Measurements from ENCODE around the gene PSMD12.

PSMD12 gene

DNA sequence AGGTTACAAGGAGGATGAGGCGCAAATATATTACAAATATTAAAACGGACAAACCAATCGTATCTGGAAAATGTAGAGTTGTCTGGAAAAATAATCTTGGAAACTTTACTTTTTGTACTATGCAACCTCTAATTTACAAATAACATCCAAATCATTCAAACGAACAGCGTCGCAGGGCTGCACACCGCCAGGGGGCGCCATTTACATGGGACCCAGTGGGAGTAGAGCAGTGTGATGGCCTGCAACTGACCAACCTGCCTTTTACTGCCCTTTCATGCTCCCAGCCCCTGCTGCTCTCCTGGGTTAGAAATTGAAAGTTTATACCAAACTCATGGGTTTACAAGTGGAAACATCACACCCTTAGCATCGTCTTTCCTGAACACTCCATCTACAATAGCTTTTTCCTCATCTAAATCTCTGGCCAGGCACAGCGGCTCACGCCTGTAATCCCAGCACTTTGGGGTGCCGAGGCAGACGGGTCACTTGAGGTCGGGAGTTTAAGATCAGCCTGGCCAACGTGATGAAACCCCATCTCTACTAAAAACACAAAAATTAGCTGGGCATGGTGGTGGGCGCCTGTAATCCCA is 20.7 kb upstream of the PSMD12 start:
- peak; percentile 51 for DNase-seq (ENCODE audit: low spot score)

DNA sequence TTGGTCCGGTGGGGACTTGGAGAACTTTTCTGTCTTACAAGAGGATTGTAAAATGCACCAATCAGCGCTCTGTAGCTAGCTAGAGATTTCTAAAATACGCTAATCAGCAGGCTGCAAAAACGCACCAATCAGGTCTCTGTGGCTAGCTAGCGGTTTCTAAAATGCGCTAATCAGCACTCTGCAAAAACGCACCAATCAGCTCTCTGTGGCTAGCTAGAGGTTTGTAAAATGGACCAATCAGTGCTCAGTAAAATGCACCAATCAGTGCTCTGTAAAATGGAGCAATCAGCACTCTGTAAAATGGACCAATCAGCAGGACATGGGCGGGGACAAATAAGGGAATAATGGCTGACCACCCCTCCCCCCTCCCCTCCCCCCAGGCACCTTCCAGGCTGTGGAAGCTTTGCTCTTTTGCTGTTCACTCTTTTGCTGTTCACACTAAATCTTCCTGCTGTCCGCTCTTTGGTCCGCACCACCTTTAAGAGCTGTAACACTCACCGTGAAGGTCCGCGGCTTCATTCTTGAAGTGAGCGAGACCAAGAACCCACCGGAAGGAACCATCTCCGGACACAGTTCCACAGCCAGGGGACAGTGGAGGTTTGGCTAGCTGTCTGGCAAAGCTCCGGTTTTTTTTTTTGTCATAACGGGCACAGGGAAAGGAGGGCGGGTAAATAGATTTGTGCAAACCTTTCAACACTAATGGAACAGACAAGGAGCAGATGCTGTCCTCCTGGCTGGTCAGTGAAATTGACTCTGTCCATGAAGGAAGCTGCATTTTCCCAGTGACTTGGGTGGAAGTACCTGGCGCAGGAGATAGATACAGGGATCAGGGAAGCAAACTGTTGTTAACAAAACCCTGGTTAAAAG is 19.0 kb upstream of the PSMD12 start:
- DNase-seq (ENCODE audit: low spot score), result peak; percentile 35

DNA sequence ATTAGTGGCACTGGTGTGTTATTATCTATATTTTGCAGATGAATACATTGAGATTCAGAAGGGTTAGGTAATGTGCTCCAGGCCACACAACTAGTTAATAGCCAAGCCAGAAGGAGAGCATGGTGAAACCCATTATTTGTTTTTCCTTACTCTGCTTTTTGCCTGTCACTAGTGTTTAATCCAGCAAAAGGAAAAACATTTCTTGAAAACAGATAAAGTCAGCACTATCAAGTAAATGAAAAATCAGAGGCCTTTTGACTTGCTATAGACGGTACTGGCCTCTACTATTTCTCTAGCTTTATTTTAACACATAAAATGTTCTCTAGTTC is 15.5 kb upstream of the PSMD12 start:
- DNase-seq (ENCODE audit: low spot score), result no peak

DNA sequence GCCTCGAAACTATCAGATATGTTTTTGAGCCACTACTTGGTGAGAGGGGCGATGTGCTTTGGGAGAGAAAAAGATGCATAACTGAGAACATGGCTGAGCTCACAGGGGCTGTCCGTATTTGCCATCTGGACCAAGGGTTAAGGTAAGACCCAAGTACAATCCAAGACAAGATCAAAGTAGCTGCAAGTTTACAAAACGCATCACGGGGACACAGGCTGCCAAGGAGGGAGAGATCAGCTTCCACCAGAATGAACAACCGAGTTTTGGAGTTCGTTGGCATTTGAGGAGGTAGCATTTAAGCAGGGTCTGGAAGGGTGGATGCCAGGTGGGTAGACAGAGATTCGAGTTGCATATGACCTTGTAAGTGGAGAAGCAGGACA is 12.9 kb upstream of the PSMD12 start:
- no peak for DNase-seq (ENCODE audit: low spot score)

DNA sequence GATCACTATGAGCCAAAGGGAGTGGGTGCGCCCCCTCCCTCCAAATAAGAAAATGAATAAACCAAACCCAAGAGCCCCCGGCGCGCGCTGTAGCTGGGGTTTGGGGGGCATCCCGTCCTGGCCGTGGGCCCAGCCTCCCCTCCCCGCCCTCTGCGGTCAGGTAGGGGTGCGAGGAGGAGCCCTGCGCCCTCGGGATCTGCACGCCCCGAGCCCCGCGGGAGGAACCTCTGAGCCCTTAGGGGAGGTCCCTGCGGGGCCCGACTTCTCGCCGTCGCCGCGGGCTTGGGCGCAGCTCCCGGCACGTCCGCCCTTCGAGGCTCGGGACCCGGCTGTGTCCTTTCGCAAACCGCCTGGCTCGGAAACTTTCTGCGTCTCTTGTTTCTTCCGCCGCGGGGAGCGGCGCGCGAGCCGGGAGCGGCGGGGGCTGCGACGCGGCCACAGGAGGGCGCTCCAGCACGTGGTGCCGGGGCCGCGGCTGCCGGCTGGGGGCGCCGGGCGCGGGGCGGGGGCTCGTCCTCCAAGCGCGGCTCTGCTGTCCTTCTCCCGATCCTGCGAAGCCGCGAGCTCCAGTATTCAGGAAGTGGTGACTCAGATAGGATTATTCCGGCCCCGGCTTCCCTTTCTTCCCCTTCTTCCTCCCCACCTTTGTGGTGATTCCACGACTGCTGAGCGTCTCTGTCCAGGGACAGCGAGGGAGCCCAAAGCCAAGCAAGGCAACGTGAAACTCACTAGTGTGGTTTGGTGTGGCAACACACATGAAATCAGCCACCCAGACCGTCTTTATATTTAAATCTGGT is 12.3 kb upstream of the PSMD12 start:
- DNase-seq (ENCODE audit: low spot score), result peak; percentile 88

DNA sequence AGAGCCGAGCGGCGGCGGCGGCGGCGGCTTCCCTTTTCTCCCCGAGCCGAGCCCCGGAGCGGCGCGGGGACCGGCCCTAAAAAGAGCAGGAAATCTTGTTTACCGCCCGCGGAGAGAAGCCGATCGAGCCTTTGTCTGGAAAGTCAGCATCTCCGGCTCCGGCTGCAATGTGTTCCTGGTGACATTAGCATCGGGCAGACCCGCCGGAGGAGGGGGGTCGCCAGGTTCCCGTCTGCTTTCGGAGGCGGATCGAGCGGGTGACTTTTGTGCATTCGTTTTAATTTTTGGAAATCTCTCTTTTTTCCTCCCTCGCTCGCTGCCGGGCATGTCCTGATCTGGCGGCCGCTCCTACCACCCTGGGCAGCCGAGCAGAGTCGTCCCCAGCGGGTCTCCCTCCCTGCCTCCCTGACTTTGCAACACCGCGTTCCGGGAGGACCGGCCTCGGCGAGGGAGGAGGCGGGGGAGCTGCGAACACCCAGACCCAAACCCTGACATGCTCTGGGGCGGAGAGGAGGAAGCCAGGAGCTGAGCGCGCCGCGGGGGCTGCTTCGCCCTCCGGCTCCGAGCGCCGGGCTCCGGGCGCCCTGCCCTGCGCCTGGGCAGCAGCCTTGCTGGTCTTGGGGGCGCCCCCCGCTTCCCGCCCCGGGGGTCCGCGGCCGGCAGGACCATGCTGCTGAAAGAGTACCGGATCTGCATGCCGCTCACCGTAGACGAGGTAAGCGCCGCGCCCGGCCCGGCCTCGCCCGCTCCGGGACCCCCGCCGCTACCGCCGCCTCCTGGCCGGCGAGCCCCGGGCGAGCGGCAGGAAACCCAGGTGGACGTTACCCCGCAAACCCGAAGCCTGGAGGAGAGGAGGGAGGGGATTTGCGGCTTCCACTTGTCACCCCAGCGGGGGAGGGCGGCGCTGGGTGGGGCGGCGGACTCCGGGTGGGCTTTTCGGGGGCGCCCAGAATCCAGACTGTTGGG is 11.4 kb upstream of the PSMD12 start:
- DNase-seq (ENCODE audit: low spot score), result peak; percentile 77

DNA sequence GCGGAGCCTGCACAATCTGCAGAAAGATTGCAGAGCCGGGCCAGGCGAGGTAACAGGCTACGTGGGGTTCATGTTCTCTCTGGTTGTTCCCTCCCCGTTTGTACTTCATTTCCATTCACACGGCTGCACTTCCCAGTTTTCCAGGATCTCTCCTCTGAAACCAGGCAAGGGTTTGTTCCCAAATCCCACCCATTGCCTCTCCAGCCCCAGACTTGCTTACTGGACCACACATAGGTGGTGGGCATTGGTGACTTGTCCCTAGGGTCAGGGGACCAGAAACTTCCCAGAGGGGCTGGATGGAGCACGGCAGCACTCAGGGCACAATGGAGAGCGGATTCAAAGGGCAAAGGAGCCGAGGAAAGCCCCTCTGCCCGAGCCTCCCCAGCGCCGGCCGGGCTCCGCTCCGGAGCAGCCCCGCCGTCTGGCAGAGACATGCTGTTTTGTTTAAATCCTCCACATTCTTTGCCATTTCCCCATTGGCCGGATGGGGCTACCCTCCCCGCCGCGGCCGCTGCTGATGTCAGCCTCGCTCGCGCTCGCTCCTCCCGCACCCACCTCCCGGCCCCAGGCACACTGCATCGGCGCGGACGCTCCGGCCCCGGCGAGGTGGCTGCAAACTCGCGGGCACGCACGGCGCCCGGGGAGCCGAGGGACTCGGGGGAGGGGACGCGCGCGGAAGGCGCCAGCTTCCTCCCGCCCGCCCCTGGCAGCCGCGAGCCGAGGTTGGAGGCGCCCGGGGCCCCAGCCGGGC is 10.5 kb upstream of the PSMD12 start, which contains the start of gene PITPNC1:
PITPNC1 (plus strand) TSS at position 545 of the 751 bp plus-strand sequence.
- DNase-seq (ENCODE audit: low spot score), result peak; percentile 92

DNA sequence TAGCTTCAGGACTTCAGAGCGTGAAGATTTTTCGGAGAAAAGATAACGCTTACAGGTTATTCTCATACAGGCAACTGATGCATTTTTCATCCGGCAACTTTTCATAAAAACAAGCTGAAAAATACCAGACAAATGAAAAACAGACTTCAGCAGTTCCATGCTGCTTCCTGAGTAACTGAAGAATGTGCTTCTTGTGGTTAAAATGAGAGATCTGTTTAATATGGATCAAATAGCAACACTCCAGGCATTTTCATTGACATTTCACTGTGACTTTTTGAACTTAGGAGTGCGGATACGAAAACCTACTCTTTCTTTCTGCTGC is 10.0 kb upstream of the PSMD12 start:
- DNase-seq (ENCODE audit: low spot score), result peak; percentile 20

DNA sequence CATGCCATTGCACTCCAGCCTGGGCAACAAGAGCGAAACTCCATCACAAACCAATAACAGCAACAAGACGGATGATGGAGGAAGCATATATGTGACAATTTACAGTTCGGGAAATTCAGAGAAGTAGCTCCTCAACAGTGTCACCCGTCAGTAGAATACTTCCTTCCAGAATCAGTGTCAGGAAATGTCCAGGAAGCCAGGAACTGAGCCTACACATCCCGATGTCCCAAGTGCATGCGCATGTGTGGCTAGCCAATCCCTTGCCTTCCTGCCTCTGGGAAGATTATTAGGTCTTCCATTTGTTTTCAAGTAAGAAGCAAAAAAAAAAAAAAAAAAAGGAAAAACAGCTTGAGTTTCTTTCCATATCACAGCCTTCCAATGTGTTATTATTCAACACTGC is 9.3 kb upstream of the PSMD12 start:
- DNase-seq (ENCODE audit: low spot score), result no peak

DNA sequence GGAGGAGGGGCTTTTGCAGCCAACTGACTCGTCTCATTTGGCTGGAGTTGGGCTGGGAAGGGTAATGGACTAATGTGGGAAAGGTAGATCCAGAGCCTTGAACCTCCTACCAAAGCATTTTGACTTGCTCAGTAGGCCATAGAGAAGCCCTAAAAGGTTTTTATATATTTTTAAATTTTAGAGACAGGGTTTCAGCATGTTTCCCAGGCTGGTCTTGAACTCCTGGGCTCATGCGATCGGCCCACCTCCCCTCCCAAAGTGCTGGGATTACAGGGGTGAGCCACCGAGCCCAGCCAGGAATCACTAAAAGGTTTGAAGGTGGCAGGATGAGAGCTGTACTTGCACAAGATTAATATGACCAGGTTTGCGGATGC is 8.7 kb upstream of the PSMD12 start:
- DNase-seq (ENCODE audit: low spot score), result no peak

DNA sequence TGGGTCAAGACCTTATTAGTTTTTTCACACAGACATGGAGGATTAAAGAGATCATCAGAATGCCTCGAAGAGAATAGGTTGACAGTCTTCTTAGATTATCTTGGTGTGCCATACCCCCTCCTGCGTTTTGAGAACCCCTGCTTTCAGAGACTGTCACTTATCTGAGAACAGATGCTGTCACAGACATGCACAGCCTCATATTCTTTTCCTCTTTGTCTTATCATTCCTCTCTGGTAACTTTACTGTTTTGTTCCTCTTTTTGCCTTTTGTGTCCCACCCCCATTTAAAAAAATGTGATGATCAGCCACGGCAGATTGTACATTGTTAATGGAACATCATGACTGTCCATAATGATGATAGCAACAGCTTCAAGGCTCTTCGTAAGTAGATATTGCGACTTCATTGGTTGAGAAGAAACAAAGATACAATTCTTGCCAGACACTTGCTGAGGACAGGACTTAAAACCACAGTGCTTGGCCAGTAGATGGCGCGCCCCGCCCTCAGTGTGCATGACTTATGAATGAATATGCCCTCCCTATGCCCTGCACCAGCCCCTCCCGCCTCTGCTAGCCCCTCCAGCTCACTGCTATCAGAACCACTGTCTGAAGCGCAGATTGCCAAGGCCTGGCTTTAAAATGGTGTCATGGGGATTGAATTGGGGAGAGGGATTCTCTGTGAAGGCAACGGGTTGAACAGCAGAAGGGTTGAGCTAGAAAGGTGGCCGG is 8.1 kb upstream of the PSMD12 start:
- peak; percentile 94 for DNase-seq (ENCODE audit: low spot score)

DNA sequence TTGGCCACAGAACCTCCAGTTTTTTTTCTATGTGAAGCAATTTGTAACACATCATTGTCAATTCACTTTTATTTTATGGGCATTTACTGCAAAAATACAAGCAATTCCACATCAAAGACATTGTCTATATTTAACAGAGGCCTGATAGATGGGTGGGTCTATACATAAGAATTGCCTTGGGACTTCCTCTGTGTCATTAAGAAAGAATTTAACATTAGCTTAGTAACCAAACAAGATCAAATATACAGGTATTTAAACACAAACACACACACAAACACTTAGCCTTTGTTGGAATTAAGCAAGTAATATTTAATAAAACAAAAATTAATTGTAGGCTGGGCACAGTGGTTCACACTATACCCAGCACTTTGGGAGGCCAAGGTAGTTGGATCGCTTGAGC is 6.4 kb upstream of the PSMD12 start:
- DNase-seq (ENCODE audit: low spot score), result no peak

DNA sequence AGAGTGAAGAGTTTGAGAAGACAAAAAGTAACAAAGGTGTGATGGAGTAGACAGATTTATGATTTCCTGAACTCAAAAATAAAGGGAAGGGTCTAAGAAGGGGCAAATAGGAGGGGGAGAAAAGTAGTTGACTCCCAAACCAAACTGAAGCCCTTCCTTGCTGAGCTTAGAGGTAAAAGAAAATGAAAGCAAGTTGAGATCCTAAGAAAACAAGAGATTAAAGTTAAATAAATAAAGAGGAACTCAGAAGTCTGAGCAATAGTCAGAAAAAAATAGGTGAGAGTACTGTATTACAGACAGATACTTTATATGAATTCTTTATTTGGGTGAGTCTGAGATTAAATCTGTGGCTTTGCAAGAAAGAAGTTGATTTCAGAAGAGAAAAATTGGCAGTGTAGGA is 3.3 kb upstream of the PSMD12 start:
- no peak for DNase-seq (ENCODE audit: low spot score)

DNA sequence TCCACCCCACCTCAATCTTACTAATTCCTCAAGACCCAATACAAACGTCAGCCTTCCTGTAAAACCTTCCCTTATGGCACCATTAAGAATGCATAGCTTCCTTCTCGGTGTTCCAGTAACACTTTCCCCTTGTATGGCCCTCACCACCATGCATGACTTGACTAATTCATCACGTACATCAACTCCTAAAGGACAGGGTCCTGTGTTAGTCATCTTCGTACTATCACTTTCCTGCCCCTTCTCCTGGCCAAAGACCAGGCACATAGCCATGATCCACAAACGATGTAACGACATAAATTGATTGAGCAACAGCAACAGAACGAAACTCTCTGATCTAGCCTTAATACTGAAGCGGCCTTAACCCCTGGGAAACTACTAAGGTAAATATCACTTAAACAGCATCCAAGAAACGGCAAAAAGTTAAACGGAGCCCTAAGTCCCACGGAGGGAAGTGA is 612 bp downstream of the PSMD12 start:
- peak; percentile 53 for DNase-seq (ENCODE audit: low spot score)

DNA sequence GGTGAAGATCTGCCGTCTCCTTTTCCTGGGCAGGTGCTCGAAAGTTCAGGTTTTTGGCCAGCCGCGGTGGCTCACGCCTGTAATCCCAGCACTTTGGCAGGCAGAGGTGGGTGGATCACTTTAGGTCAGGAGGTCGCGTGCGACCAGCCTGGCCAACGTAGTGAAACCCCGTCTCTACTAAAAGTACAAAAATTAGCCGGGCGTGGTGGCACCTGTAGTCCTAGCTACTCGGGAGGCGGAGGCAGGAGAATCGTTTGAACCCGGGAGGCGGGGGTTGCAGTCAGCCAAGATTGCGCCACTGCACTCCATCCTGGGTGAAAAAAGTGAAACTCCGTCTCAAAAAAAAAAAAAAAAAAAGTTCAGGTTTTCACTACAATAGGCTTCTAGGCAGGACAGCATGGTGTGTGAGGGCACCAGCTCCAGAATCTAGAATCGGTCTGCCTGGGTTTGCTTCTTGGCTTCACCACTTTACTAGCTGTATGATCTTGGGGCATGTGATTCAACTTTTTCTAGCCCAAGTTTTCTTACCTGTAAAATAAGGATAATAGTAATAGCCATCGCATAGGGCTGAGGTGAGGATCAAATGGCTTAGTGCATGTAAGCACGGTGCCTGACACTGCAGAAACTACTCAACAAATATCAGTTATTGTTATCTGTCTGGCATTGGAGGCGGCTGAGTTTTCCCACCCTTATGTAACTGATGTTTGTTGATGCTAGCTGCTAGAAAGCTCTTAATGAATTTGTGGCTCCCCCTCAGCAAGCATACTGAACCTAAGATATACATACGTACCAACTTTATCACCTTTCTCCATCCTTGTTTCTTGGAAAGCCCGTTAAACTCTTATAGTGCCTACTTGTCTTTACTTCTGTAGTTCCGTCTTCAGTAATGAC is 1.3 kb downstream of the PSMD12 start:
- no peak for DNase-seq (ENCODE audit: low spot score)

DNA sequence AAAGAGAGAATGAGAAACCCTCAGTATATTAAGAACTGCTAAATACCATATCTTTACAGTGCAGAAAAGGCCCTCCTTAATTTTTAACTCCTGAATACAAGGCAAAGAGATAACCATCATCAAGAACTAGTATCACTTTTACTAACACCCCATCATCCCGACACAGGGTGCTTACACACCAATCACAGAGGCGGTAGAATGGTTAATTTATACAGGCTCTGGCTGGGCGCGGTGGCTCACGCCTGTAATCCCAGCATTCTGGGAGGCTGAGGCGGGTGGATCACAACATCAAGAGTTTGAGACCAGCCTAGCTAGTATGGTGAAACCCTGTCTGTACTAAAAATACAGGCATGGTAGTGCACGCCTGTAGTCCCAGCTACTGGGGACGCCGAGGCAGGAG is 4.2 kb downstream of the PSMD12 start:
- no peak for DNase-seq (ENCODE audit: low spot score)

DNA sequence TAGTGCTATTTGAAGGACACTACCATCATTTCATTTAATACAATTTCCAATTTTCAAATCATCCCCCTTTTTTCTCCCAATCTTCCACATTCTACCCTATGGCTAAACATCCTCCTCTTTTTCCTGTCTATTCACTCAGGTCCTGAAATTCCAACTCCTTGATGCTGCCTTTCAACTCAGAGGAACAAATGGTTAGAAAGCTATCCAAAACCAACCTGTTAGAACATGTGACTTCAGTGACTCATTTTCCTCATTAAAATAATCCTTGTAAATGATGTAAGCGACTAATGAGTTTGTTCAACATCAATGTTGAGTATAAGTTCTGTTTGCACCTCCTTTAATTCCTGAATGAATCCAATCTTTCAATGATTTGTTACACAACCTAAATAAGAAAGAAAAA is 5.5 kb downstream of the PSMD12 start:
- no peak for DNase-seq (ENCODE audit: low spot score)

DNA sequence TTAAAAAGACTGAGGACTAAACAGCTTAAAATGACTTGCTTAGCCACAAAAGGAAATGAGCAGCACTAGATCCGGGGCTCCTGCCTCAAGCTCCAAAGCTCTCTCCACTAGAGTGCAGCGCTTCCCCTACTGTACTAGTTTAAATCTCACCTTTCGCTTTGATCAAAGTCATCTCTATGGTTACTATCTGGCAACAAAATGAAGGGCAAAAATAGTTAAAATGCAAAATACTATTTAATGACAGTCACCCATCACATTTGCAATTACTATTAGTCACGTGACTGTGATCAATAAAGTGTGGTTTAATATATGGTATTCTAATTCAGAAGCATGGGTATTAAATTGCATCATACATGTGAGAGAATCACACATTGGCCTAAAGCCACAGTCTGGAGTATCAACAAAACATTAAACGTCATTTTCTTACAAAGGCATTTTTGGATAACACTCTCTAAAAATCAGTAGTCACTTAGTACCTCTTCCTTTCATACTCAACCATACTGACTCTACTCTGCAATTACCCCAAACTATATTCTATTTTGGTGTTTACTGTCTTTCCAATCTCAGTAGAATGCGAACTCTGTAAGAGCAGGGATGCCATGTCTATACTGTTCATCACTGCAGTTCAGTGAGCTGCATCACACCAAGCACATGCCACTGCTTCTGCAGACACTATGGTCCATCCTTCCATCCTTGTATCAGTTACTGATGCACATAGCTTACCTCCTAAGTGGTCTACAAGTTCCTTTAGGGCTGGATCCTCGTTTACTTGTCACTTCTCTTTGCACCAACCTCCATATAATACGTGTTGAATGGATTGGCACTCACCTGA is 6.2 kb downstream of the PSMD12 start:
- peak; percentile 66 for DNase-seq (ENCODE audit: low spot score)

DNA sequence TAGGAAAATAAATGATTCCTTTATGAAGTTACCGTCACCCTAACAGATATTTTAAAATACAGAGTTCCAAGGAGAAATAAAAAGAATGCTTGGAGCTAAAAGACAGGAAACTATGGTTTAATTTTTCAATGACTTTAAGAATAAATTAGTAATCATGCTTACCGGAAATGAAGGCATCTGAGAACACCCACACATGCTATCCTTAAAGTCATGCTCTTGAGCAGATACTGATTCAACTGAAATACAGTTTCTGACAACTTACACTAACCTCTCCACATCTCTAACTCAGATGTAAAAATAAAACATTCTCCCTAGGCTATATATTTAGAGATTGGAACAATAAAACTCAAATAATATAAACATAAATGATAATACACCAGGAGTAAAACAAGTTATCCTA is 7.8 kb downstream of the PSMD12 start:
- DNase-seq (ENCODE audit: low spot score), result no peak

Data from NAMALWA (cell line).